HG02884 (cell line): ENCODE measurements around the gene DHX57.

Experiments
- ATAC-seq: cut with Tn5 transposase; IDR thresholded peaks from one replicate; pipeline ENCODE4 v1.9.1; 2021; ENCODE audit warnings: mild to moderate bottlenecking, moderate library complexity; ENCODE audit not compliant: unreplicated experiment

DHX57 gene, protein sequence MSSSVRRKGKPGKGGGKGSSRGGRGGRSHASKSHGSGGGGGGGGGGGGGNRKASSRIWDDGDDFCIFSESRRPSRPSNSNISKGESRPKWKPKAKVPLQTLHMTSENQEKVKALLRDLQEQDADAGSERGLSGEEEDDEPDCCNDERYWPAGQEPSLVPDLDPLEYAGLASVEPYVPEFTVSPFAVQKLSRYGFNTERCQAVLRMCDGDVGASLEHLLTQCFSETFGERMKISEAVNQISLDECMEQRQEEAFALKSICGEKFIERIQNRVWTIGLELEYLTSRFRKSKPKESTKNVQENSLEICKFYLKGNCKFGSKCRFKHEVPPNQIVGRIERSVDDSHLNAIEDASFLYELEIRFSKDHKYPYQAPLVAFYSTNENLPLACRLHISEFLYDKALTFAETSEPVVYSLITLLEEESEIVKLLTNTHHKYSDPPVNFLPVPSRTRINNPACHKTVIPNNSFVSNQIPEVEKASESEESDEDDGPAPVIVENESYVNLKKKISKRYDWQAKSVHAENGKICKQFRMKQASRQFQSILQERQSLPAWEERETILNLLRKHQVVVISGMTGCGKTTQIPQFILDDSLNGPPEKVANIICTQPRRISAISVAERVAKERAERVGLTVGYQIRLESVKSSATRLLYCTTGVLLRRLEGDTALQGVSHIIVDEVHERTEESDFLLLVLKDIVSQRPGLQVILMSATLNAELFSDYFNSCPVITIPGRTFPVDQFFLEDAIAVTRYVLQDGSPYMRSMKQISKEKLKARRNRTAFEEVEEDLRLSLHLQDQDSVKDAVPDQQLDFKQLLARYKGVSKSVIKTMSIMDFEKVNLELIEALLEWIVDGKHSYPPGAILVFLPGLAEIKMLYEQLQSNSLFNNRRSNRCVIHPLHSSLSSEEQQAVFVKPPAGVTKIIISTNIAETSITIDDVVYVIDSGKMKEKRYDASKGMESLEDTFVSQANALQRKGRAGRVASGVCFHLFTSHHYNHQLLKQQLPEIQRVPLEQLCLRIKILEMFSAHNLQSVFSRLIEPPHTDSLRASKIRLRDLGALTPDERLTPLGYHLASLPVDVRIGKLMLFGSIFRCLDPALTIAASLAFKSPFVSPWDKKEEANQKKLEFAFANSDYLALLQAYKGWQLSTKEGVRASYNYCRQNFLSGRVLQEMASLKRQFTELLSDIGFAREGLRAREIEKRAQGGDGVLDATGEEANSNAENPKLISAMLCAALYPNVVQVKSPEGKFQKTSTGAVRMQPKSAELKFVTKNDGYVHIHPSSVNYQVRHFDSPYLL (N-terminal part only)

DNA sequence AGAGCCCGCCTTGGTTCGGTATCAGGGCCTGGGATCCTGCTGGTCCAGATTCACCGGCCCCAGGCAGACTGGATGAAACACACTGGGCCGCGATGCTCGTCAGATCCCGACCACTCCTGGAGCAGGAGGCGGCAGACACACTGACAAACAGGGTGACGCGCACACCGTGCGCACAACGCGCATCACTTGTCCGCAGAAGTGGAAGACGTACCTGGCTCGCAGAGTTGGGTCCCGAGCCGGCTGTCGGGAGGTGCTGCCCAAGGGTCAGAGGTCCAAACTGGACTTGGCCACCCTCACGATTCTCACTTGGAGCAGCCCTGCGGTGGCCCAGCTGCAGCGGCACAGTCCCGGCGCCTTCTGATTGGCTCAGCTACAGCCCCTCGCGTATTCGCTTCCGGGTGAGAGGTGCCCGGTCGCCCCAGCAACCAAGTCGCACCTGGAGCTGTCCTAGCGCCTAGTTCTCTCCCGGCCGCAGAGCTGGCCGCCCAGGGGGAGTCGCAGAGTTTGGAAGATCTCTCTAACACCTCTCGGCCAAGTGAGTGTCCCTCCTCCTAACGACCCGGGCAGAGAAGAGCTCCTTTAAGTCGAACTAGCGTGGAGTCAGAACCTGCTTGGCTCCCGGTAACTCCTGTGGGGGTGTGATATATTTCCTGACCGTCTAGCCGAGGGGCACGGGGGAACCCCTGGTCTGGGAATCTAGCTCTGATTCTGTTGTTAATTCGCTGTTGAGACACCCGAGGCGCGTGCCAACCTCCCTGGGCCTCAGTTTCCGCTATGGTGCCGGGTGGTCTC is at the start of gene DHX57, which contains the start of gene MORN2:
Gene DHX57, minus strand, starts transcription at position 359 of the 792 bp plus-strand sequence. CDS start 7,529 bp downstream, outside the sequence.
Gene MORN2, plus strand, starts transcription at position 401 of the 792 bp plus-strand sequence.
- ATAC-seq = peak; percentile 100

GRCh38 chr2:38922902-38923301 is 47.2 kb upstream of the DHX57 start:
- ATAC-seq = no peak

DNA sequence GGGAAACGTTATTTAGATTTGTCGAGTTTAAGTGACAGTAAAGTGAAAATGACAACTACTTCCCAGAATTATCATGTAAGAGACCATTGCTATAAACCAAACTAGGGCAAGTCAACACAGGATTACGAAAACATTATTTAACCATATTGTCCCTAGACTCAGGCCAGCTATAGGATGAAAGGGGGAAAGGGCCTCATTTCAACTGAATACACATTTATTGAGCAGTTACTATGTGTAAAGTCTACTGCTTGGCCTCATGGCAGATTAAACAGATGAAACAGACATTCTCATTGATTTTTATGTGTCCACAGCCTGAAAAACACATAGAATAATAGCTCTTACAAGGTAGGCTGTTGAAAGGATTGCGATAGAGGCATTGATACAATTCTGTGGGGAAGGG is 46.7 kb upstream of the DHX57 start:
- ATAC-seq = no peak

DNA sequence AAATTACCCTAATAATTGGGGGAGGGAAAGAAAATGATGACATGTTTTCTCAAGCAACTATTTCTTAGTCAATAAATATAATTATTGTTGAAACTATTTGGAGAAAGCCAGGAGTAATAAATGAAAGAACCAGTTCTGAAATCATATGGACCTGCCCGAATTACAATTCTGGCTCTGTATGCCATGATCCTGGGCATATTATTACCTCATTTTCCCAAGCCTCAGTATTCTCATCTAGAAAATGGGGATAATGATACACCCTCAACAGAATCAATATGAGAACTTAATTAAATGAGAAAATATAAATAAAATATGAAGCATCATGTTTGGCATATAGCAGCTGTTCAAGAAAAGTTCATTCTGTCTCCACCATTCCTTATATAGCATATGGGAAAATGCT is 36.9 kb upstream of the DHX57 start:
- no peak for ATAC-seq

DNA sequence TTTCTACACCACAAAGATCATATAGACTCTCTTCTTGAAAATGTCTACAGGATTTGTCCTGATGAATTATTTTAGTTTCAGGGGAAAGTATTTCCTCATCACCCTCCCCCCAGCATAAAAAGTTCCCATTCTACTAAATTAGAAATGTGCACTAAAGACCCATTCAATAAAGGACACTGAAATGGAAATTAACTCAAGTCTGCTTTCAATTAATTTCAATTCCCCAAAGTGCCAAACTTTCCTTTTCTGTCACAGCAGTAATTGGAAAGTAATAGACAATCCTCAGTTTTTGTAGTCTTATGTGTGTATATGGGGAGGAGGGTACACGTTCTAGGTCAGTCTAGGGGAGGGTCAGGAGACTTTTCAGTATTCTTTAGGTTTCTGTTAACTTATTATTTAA is 35.5 kb upstream of the DHX57 start:
- no peak for ATAC-seq

DNA sequence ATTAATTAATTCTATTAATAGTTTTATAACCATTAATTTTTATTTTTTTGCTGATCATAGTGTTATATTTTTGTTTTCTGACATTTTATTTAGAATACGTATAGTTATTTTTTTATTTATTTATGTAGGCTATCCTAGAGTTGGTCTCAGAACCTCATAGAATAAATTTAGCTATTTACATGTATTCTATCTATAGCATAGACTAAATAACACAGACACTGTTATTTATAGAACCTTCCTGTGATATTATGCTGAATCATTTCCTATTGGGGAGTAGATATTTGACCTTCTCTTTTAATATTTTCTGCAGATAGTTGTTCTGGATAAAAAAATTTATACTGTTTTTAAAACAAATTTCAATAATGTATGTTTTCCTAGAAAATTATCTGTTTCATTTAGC is 34.1 kb upstream of the DHX57 start:
- ATAC-seq = no peak

- peak; percentile 88 for ATAC-seq
Observed at GRCh38 chr2:38907743-38908562, 32.2 kb upstream of the DHX57 start.

DNA sequence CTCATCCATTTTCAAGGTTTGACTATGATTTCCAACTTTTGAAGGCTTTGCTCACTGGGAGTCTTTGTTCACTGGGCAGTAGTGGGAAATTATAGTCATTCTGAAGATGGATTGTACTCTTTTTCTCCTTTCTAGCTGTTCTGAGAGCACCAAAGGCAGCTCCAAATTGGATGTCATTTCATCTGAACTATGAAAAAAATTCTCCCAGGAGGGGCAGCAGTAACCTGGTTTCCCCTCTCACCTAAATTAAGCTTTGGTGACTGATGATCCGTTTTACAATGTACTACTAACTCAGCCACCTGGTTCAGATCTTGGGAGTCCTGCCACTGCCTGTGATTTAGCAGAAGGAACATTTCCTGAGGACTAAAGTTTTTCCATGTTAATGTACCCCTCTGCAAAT is 31.5 kb upstream of the DHX57 start:
- no peak for ATAC-seq

DNA sequence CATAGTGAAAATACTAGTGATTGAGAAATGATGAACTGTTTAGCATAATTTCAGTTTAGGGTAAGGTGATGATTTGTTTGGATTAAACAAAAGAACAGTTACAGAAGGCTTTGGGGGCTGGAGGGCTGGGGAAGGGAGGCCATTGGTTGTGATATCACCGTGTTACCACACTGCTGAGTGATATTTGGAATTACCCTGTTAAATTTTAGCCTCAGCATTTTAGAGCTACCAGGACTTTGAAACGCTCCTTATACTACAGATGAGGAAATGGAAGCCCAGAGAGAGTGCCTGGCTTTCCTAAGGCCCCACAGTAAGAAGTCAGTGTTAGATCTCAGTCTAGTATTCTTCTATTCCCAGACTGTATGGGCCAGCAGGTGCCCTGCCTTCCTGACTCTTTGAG is 29.5 kb upstream of the DHX57 start:
- ATAC-seq = no peak

GRCh38 chr2:38900726-38901125 is 25.0 kb upstream of the DHX57 start:
- no peak for ATAC-seq

DNA sequence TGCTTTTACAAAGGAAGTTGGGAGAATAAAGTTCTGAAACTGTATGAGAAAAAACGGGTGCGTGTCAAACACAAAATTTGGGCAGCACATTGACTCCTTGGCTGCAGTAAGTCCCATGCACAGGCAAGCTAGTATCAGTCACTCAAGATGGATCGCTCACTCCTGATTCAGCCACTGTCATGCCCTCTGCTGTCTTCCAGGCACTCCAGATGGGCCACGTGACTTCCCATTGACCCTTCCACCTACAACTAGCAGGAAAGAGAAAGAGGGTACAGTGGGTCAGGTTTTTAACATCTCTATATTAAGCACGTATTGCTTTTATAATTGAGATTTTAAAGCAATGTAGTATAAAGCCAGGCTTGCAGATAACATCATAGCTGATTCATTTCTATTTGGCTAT is 22.5 kb upstream of the DHX57 start:
- no peak for ATAC-seq

GRCh38 chr2:38892819-38893218 is 17.1 kb upstream of the DHX57 start:
- ATAC-seq = no peak

GRCh38 chr2:38889575-38889974 is 13.8 kb upstream of the DHX57 start, which contains the start of gene ARHGEF33:
Gene ARHGEF33, plus strand, starts transcription at chr2:38889875. Its CDS starts 29,573 bp downstream, at chr2:38919448.
- no peak for ATAC-seq

DNA sequence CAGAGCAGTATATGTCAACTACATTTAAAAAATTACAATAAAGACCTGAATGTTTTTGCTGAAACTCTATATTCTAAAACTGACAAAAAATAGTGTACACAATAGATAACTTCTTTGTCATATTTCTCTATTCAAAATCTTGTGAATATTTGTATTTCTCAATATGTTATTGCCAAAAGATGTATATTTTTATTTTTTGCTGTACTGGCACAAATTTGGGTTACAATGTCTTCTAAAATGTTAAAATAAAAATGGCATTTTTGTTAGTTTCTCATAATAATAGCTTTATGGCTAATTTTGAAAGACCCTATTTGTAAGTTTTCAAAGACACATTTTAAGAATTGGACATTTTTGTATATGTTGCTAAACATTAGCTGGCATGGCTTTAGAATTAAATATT is 13.3 kb upstream of the DHX57 start:
- no peak for ATAC-seq

DNA sequence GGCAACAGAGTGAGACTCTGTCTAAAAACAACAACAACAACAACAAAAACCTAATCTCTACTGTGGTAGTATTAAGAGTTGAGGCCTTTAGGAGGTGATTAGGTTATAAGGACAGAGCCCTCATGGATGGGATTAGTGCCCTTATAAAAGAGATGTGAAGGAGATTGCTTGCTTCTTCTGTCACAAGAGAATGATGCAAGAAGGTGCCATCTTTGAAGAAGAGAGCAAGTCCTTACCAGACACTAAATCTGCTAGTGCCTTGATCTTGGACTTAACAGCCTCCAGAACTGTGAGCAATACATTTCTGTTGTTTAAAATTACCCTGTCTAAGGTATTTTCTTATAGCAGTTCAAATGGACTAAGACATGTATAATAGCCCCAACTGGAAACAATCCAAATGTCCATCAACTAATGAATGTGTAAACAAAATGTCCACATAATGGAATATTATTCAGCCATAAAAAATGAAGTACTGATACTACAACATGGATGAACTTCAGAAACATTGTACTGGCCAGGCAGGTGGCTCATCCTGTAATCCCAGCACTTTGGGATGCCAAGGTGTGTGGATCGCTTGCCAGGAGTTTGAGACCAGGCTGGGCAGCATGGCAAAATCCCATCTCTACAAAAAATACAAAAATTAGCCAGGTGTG is 12.3 kb upstream of the DHX57 start:
- no peak for ATAC-seq

GRCh38 chr2:38887347-38887746 is 11.6 kb upstream of the DHX57 start:
- ATAC-seq = no peak

DNA sequence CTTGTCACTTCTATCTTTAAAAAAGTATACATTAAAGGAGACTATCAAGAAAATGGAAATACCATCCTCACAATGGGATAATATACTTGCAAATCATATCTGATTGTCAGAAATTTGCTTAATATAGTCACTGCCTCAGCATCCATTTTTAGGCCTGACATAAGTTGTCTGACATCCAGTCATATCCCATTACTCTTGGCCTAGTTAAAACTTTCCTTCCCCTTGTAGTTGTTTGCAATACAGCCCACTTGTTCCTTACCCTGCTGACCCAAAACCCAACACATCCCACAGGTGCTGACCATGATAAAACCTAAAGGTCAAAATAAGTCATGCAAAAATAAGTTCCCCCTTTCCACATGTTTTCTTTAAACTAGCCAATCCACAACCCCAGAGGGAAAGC is 10.3 kb upstream of the DHX57 start:
- ATAC-seq = no peak

- no peak for ATAC-seq
Observed at GRCh38 chr2:38876407-38876806, 673 bp upstream of the DHX57 start.

DNA sequence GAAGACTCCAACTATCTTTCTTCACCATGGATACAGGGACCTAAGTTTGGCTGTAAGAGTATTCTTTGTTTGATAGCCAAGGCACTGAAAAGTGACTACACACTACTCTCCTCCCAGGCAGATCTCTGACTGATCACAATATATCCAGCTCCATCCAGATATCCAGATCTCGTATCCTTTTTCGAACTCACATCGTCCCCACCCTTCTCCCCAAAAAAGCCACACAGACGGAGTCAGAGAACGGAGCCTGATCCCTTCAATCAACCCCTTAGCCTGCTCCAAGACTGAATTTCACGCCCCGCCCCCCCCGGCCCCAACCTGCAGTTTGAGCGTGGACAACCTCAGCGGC is 533 bp downstream of the DHX57 start:
- no peak for ATAC-seq
